GM23248 (cell line): ENCODE measurements around the gene PPARGC1A.

Experiments
- EZH2 ChIP-seq: fragments of 200-600 bp; sonication (generic); IDR thresholded peaks from 2 replicates; pipeline ENCODE4 v1.6.1; 2018; ENCODE audit warnings: antibody characterized with exemption, mild to moderate bottlenecking; ENCODE audit not compliant: insufficient read depth, poor library complexity, severe bottlenecking
- EZH2phosphoT487 ChIP-seq: fragments of 200-600 bp; sonication (generic); IDR thresholded peaks from 2 replicates; pipeline ENCODE4 v1.6.1; 2018; ENCODE audit warnings: antibody characterized with exemption, moderate library complexity, mild to moderate bottlenecking, low read depth; ENCODE audit not compliant: insufficient read depth

- TF ChIP-seq EZH2, result no peak
- TF ChIP-seq EZH2phosphoT487, result no peak
Measured at GRCh38 chr4:23929248-23929647, 39.4 kb upstream of the PPARGC1A start.
